K562 (cell line): ENCODE results near the gene HNRNPA2B1. TPM values are rescaled to one million over a fixed set of nuclear protein-coding genes. Genes with fewer than 3 reads are reported as not detected.

Experiments used
- ATAC-seq: fragments of 200-7000 bp; cut with Tn5 transposase; 3 replicates; pipeline ENCODE4 v1.9.1; 2020; ENCODE audit warnings: moderate library complexity
- BruUV-seq: library from RNA; stranded (reverse); fragments of 400-500 nt; replicated peaks from 2 replicates; lab custom pipeline; 2021; lab: Mats Ljungman, UMichigan
- CTCF ChIA-PET: fragments of 300-600 bp; formaldehyde crosslinking; extraction: SDS; loops from one replicate; lab custom pipeline; 2021; ENCODE audit warnings: low intra/inter-chr PET ratio; lab: Yijun Ruan, JAX
- POLR2A ChIA-PET: fragments of 300-600, 350-650 bp; sonication (Branson Sonifier 250); formaldehyde crosslinking; extraction: SDS; loops from one replicate; lab custom pipeline; 2021; ENCODE audit warnings: antibody characterized with exemption, inconsistent platforms; lab: Yijun Ruan, JAX
- DNase-seq, 4 experiments: peaks; one replicate each; pipeline versions ENCODE4 v3.0.0 to v3.0.0-alpha.2; 2011 to 2018; ENCODE audit warnings: low spot score in 3 of 4, mixed read lengths in 3 of 4; ENCODE audit errors: extremely low read depth in 1 of 4
- FAIRE-seq: peaks from 2 replicates; lab custom pipeline; 2011; peaks lifted over from hg19 to GRCh38; lab: Jason Lieb, UNC
- H2AFZ ChIP-seq: 2 replicates; pipeline ENCODE4 v1.6.0; 2011; ENCODE audit warnings: low read depth, low read length, control low read depth, inconsistent platforms
- H3K27ac ChIP-seq: fragments of 200-600 bp; 3 replicates; pipeline ENCODE4 v1.8.0; 2011; ENCODE audit warnings: low read depth, mild to moderate bottlenecking, control low read depth, inconsistent platforms, low read length, moderate library complexity, mixed read lengths; ENCODE audit errors: extremely low read depth
- H3K27me3 ChIP-seq, 2 experiments: fragments of 300-600 bp in 1 of 2; 2 replicates in 1 of 2; 3 replicates in 1 of 2; pipeline versions ENCODE4 v1.6.0 to v1.8.0; 2011; ENCODE audit warnings: inconsistent platforms in 2 of 2, low read length in 2 of 2, mild to moderate bottlenecking in 1 of 2, mixed read lengths in 1 of 2, moderate library complexity in 1 of 2; ENCODE audit not compliant: control insufficient read depth in 2 of 2, insufficient read depth in 2 of 2
- H3K36me3 ChIP-seq: fragments of 300-600 bp; 3 replicates; pipeline ENCODE4 v1.8.0; 2011; ENCODE audit warnings: mild to moderate bottlenecking, low read length, inconsistent platforms; ENCODE audit not compliant: control insufficient read depth, insufficient read depth
- H3K4me1 ChIP-seq, 2 experiments: fragments of 200-600 bp in 1 of 2; replicated peaks in 1 of 2; 2 replicates in 1 of 2; 3 replicates in 1 of 2; pipeline versions ENCODE4 v1.5.1 to v1.8.0; 2011; ENCODE audit warnings: inconsistent platforms in 2 of 2, low read length in 2 of 2, mild to moderate bottlenecking in 1 of 2, mixed read lengths in 1 of 2, moderate library complexity in 1 of 2; ENCODE audit not compliant: control insufficient read depth in 2 of 2, insufficient read depth in 2 of 2
- H3K4me2 ChIP-seq: 2 replicates; pipeline ENCODE4 v1.6.1; 2011; ENCODE audit warnings: low read length, control low read depth, inconsistent platforms, mixed read lengths; ENCODE audit not compliant: insufficient read depth
- H3K4me3 ChIP-seq: fragments of 200-600 bp; sonication (generic), shearing (Covaris generic); 2 replicates; pipeline ENCODE4 v1.5.1; 2016; ENCODE audit warnings: control low read depth, inconsistent platforms
- H3K79me2 ChIP-seq: fragments of 200-600 bp; 3 replicates; pipeline ENCODE4 v1.8.0; 2011; ENCODE audit warnings: low read length, inconsistent platforms; ENCODE audit not compliant: control insufficient read depth, insufficient read depth
- H3K9ac ChIP-seq, 2 experiments: 2 replicates each; pipeline versions ENCODE4 v1.6.0 to v1.6.1; 2011; ENCODE audit warnings: low read depth in 2 of 2, low read length in 2 of 2, control low read depth in 1 of 2, inconsistent platforms in 1 of 2, mild to moderate bottlenecking in 1 of 2, mixed read lengths in 1 of 2; ENCODE audit not compliant: insufficient read depth in 1 of 2
- H3K9me1 ChIP-seq: one replicate; pipeline ENCODE4 v1.6.0; 2011; ENCODE audit warnings: inconsistent platforms, mild to moderate bottlenecking, low read length, moderate library complexity; ENCODE audit not compliant: control insufficient read depth, insufficient read depth
- H3K9me3 ChIP-seq: replicated peaks from 2 replicates; pipeline ENCODE4 v1.5.1; 2011; ENCODE audit warnings: low read depth, low read length, inconsistent platforms; ENCODE audit not compliant: control insufficient read depth, insufficient read depth
- H4K20me1 ChIP-seq: replicated peaks from 2 replicates; pipeline ENCODE4 v1.6.1; 2011; ENCODE audit warnings: low read length, inconsistent platforms, mixed read lengths; ENCODE audit not compliant: control insufficient read depth, insufficient read depth
- CEBPG ChIP-seq, 3 experiments: fragments of 200-800 bp in 1 of 3; sonication (Bioruptor generic) in 1 of 3; sonication (generic) in 1 of 3; formaldehyde crosslinking in 1 of 3; IDR thresholded peaks in 2 of 3; conservative IDR thresholded peaks in 1 of 3; 2 replicates each; pipeline versions ENCODE4 v1.6.1 to v1.8.0; 2016 to 2022; ENCODE audit warnings: missing compliant biosample characterization in 2 of 3, missing genetic modification characterization in 2 of 3, mild to moderate bottlenecking in 1 of 3, missing genetic modification reagents in 1 of 3
- NR3C1 ChIP-seq: sonication (generic); formaldehyde crosslinking; IDR thresholded peaks from 2 replicates; pipeline ENCODE4 v1.8.1; 2022; ENCODE audit warnings: missing genetic modification reagents
- WGBS: fragments of 100-300 bp; shearing (Covaris generic); methylation state at CpG from one replicate; pipeline ENCODE4 v1.1.6; 2016; ENCODE audit warnings: low coverage, mixed read lengths; ENCODE audit not compliant: insufficient coverage; ENCODE audit errors: missing lambda C conversion rate; 5-methylcytosine and 5-hydroxymethylcytosine counted together
- in situ Hi-C: fragments of 300-500 bp; cut with MboI; formaldehyde crosslinking; loops from 4 replicates; pipeline ENCODE4 v1.15.0; 2018; ENCODE audit warnings: inconsistent platforms, mixed read lengths
- intact Hi-C: fragments of 100-400 bp; cut with micrococcal nuclease; formaldehyde crosslinking; loops from 2 replicates; pipeline ENCODE4 v1.14.2; 2022
- polyA plus RNA-seq, 8 experiments: library from polyadenylated mRNA; depleted of rRNA in 4 of 8; stranded (reverse) in 5 of 8; unstranded in 3 of 8; fragments of >200 nt; fragmentation: Nextera tagmentation in 2 of 8; fragmentation: Illumina TruSeq in 1 of 8; extraction: Ambion mirVana in 2 of 8; extraction: Trizol in 1 of 8; gene quantifications; 2 replicates each; pipeline versions ENCODE4 v1.2.1 to v1.2.3, GENCODE V29; 2011 to 2014; ENCODE audit warnings: inconsistent platforms in 1 of 8, missing spikeins in 1 of 8
- total RNA-seq, 7 experiments: library from RNA; depleted of rRNA in 6 of 7; stranded (reverse); fragments of >200 nt in 6 of 7; fragmentation: Illumina TruSeq in 2 of 7; extraction: Trizol in 2 of 7; gene quantifications; 2 replicates each; pipeline versions ENCODE4 v1.2.1 to v1.2.3, GENCODE V29; 2011 to 2021; ENCODE audit warnings: low replicate concordance in 1 of 7
- TF ChIP-seq, protein P1 (sequence below), 2 experiments: IDR thresholded peaks; 2 replicates each; pipeline ENCODE4 v1.6.1; 2012; ENCODE audit warnings: improper control_type of control experiment in 2 of 2, low read depth in 2 of 2, low read length in 2 of 2, borderline replicate concordance in 1 of 2

The HNRNPA2B1 gene
- total and polyA plus RNA-seq, 9 of the 15 experiments (the other 6 are each of a cell fraction or from before 2014, with no cell fraction given), result 630 to 1,989 (median 865) TPM

DNA sequence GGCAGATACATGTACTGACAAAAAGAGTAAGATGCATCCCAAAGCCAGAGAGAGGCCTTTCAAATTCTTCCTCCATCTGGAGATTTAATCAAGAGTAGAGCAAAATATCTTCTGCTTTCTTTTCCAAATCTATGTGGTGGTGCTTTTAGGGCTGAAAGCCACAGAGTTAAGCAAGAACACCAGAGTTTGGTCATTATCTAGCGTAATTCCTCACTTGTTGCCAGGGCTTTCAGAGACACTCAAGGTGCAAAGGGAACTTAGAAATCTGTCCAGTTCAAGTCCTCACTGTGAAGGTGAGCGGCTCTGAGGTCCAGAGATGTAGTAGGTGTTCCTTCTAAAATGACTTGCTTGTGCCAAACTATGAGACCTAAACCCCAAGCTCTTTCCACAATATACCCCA, 59.5 kb downstream of the HNRNPA2B1 start:
- H3K4me1 ChIP-seq, result no peaks in the 10 kb centered on the region; a peak in 1 of 5 replicates
- no peak overlapping the region for H3K9ac ChIP-seq
- H4K20me1 ChIP-seq, result no peaks in the 10 kb centered on the region
- H3K36me3 ChIP-seq, result no peaks in the 10 kb centered on the region
- FAIRE-seq, result no peak
- H3K4me3 ChIP-seq, result no peak overlapping the region
- no peak for DNase-seq
- H3K79me2 ChIP-seq, result no peaks in the 10 kb centered on the region
- in situ Hi-C loops (no loop called here), intact Hi-C loops (no loop called here)
- CTCF ChIA-PET, result no interaction called here
- WGBS, result 23% methylated on average over 2 of the region's 2 CpGs
- POLR2A ChIA-PET, result no interaction called here
- peaks cover 9 to 20% of the 10 kb centered on the region in 2 experiments; a peak in 3 of 5 replicates for H3K27me3 ChIP-seq
- BruUV-seq, result no TSS peak
- TF ChIP-seq CEBPG (CRISPR knock-in tag; IDR thresholded peaks at IDR 0.05) (no peak), CEBPG (tag; conservative IDR thresholded peaks at IDR 0.05 in 1 of 2, IDR thresholded peaks at IDR 0.05 in 1 of 2) (peak in 1 of 2 experiments; percentile 51; a peak in 2 of 4 replicates), NR3C1 (CRISPR knock-in tag) (no peak)
- TF ChIP-seq, protein P1, sequence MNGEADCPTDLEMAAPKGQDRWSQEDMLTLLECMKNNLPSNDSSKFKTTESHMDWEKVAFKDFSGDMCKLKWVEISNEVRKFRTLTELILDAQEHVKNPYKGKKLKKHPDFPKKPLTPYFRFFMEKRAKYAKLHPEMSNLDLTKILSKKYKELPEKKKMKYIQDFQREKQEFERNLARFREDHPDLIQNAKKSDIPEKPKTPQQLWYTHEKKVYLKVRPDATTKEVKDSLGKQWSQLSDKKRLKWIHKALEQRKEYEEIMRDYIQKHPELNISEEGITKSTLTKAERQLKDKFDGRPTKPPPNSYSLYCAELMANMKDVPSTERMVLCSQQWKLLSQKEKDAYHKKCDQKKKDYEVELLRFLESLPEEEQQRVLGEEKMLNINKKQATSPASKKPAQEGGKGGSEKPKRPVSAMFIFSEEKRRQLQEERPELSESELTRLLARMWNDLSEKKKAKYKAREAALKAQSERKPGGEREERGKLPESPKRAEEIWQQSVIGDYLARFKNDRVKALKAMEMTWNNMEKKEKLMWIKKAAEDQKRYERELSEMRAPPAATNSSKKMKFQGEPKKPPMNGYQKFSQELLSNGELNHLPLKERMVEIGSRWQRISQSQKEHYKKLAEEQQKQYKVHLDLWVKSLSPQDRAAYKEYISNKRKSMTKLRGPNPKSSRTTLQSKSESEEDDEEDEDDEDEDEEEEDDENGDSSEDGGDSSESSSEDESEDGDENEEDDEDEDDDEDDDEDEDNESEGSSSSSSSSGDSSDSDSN (IDR thresholded peaks at IDR 0.05; ENCODE audit: borderline replicate concordance in 1 of 2, low read depth in 2 of 2, low read length in 2 of 2), result no peak
- H3K4me2 ChIP-seq, result no peak overlapping the region
- no peak overlapping the region for H2AFZ ChIP-seq
- ATAC-seq, result no peak
- H3K9me1 ChIP-seq, result no peaks in the 10 kb centered on the region
- no peaks in the 10 kb centered on the region for H3K9me3 ChIP-seq
- H3K27ac ChIP-seq, result no peak overlapping the region
